SK-N-SH (cell line): ENCODE results near the gene LRRC25. TPM values are rescaled to one million over a fixed set of nuclear protein-coding genes. Genes with fewer than 3 reads are reported as not detected.

Source experiments
- CTCF ChIA-PET: fragments of 300-600, 350-600 bp; formaldehyde crosslinking; extraction: SDS; loops from one replicate; lab custom pipeline; 2021; lab: Yijun Ruan, JAX
- POLR2A ChIA-PET: fragments of 350-600 bp; sonication (Branson Sonifier 250); formaldehyde crosslinking; extraction: SDS; loops from one replicate; lab custom pipeline; 2020; ENCODE audit warnings: antibody characterized with exemption, inconsistent platforms; lab: Yijun Ruan, JAX
- DNase-seq: peaks from one replicate; pipeline ENCODE4 v3.0.0; 2012
- H2AFZ ChIP-seq: fragments of 200-600 bp; sonication (generic); 2 replicates; pipeline ENCODE4 v1.8.1; 2016; ENCODE audit warnings: antibody characterized with exemption, mild to moderate bottlenecking, low read depth
- H3F3A ChIP-seq: fragments of 200-600 bp; sonication (generic); replicated peaks from 2 replicates; pipeline ENCODE3; 2016; ENCODE audit warnings: antibody characterized with exemption, mild to moderate bottlenecking; ENCODE audit not compliant: insufficient read depth
- H3K27ac ChIP-seq, 2 experiments: fragments of 200-500 bp in 1 of 2; fragments of 200-600 bp in 1 of 2; sonication (Bioruptor generic) in 1 of 2; sonication (generic), shearing (Covaris generic) in 1 of 2; 2 replicates each; pipeline versions ENCODE4 v1.5.1 to v1.6.1; 2014 to 2016; ENCODE audit warnings: low read depth in 2 of 2, inconsistent platforms in 1 of 2, low read length in 1 of 2, mild to moderate bottlenecking in 1 of 2, mixed read lengths in 1 of 2
- H3K27me3 ChIP-seq: fragments of 200-600 bp; sonication (generic), shearing (Covaris generic); 2 replicates; pipeline ENCODE4 v1.6.1; 2016; ENCODE audit warnings: mixed run types; ENCODE audit not compliant: insufficient read depth
- H3K36me3 ChIP-seq, 2 experiments: fragments of 200-500 bp in 1 of 2; fragments of 200-600 bp in 1 of 2; sonication (Bioruptor generic) in 1 of 2; sonication (generic) in 1 of 2; replicated peaks in 1 of 2; 2 replicates each; pipeline versions ENCODE3 to v1.5.1; 2014 to 2016; ENCODE audit warnings: low read length in 1 of 2, mild to moderate bottlenecking in 1 of 2; ENCODE audit not compliant: insufficient read depth in 2 of 2, control insufficient read depth in 1 of 2
- H3K4me1 ChIP-seq, 2 experiments: fragments of 200-500 bp in 1 of 2; fragments of 200-600 bp in 1 of 2; sonication (Bioruptor generic) in 1 of 2; sonication (generic), shearing (Covaris generic) in 1 of 2; 2 replicates each; pipeline versions ENCODE4 v1.5.1 to v1.6.1; 2014 to 2016; ENCODE audit warnings: low read depth in 1 of 2, low read length in 1 of 2, mixed run types in 1 of 2; ENCODE audit not compliant: insufficient read depth in 2 of 2, control insufficient read depth in 1 of 2
- H3K4me2 ChIP-seq: fragments of 200-600 bp; sonication (generic), shearing (Covaris generic); 2 replicates; pipeline ENCODE4 v1.6.1; 2017; ENCODE audit warnings: mixed run types
- H3K4me3 ChIP-seq, 2 experiments: fragments of 200-500 bp in 1 of 2; fragments of 200-600 bp in 1 of 2; sonication (Bioruptor generic) in 1 of 2; sonication (generic), shearing (Covaris generic) in 1 of 2; 2 replicates each; pipeline versions ENCODE4 v1.5.1 to v1.8.1; 2014 to 2016; ENCODE audit warnings: low read depth in 2 of 2, inconsistent platforms in 1 of 2, low read length in 1 of 2, mild to moderate bottlenecking in 1 of 2, mixed read lengths in 1 of 2, moderate library complexity in 1 of 2
- H3K79me2 ChIP-seq: fragments of 200-600 bp; sonication (generic); 2 replicates; pipeline ENCODE4 v1.8.1; 2017; ENCODE audit warnings: mild to moderate bottlenecking; ENCODE audit not compliant: insufficient read depth
- H3K9ac ChIP-seq: fragments of 200-600 bp; sonication (generic); 2 replicates; pipeline ENCODE4 v1.6.1; 2017; ENCODE audit warnings: mixed run types
- H3K9me2 ChIP-seq: fragments of 200-600 bp; sonication (generic); 2 replicates; pipeline ENCODE4 v1.6.1; 2017; ENCODE audit warnings: mixed run types
- H3K9me3 ChIP-seq: fragments of 200-600 bp; sonication (generic); 2 replicates; pipeline ENCODE4 v1.6.1; 2017; ENCODE audit warnings: mixed run types, mild to moderate bottlenecking, moderate library complexity
- H4K20me1 ChIP-seq: fragments of 200-600 bp; sonication (generic); 2 replicates; pipeline ENCODE4 v1.6.1; 2017; ENCODE audit warnings: mild to moderate bottlenecking, mixed run types; ENCODE audit not compliant: insufficient read depth
- CHD2 ChIP-seq: fragments of 150-350 bp; IDR thresholded peaks from 2 replicates; pipeline ENCODE4 v1.6.1; 2018; ENCODE audit warnings: low read length; ENCODE audit not compliant: partially characterized antibody
- ELF1 ChIP-seq: IDR thresholded peaks from 2 replicates; pipeline ENCODE4 v1.4.0; 2012
- EP300 ChIP-seq, 2 experiments: IDR thresholded peaks; 2 replicates each; pipeline versions ENCODE4 v1.4.0 to v1.6.1; 2012; ENCODE audit warnings: borderline replicate concordance in 1 of 2, low read depth in 1 of 2, low read length in 1 of 2
- EZH2phosphoT487 ChIP-seq: fragments of 200-600 bp; sonication (generic); IDR thresholded peaks from 2 replicates; pipeline ENCODE4 v1.6.1; 2017; ENCODE audit warnings: low read depth, mixed run types, mild to moderate bottlenecking, antibody characterized with exemption, moderate library complexity, borderline replicate concordance
- FOSL2 ChIP-seq: IDR thresholded peaks from 2 replicates; pipeline ENCODE4 v1.4.0; 2012; ENCODE audit warnings: low read depth, mild to moderate bottlenecking, moderate library complexity, borderline replicate concordance
- FOXJ3 ChIP-seq: sonication (generic); formaldehyde crosslinking; IDR thresholded peaks from 2 replicates; pipeline ENCODE4 v1.5.1; 2020; ENCODE audit warnings: mild to moderate bottlenecking, missing genetic modification reagents
- FOXM1 ChIP-seq: IDR thresholded peaks from 2 replicates; pipeline ENCODE4 v1.4.0; 2012; ENCODE audit warnings: low read depth, mild to moderate bottlenecking
- GATA2 ChIP-seq: sonication (generic); formaldehyde crosslinking; IDR thresholded peaks from 2 replicates; pipeline ENCODE4 v1.5.0; 2020; ENCODE audit warnings: mild to moderate bottlenecking, missing genetic modification reagents
- JUND ChIP-seq: IDR thresholded peaks from 2 replicates; pipeline ENCODE4 v1.4.0; 2012
- MXI1 ChIP-seq: IDR thresholded peaks from 2 replicates; pipeline ENCODE4 v1.6.1; 2012; ENCODE audit warnings: mild to moderate bottlenecking, low read depth, low read length, improper control_type of control experiment
- NFIC ChIP-seq: IDR thresholded peaks from 2 replicates; pipeline ENCODE4 v1.4.0; 2012; ENCODE audit warnings: borderline replicate concordance
- NRF1 ChIP-seq: IDR thresholded peaks from 2 replicates; pipeline ENCODE4 v1.6.1; 2012; ENCODE audit warnings: low read depth, mild to moderate bottlenecking, low read length
- POLR2AphosphoS5 ChIP-seq: IDR thresholded peaks from 2 replicates; pipeline ENCODE4 v1.6.1; 2012; ENCODE audit warnings: low read depth, low read length
- RAD21 ChIP-seq: IDR thresholded peaks from 2 replicates; pipeline ENCODE4 v1.6.1; 2012; ENCODE audit warnings: mild to moderate bottlenecking, low read length
- RCOR1 ChIP-seq: fragments of 150-350 bp; IDR thresholded peaks from 2 replicates; pipeline ENCODE4 v1.6.1; 2017; ENCODE audit warnings: antibody characterized with exemption, low read length
- RXRA ChIP-seq: IDR thresholded peaks from 2 replicates; pipeline ENCODE4 v1.4.0; 2012; ENCODE audit warnings: low read depth, mild to moderate bottlenecking, borderline replicate concordance
- SIN3A ChIP-seq: IDR thresholded peaks from 2 replicates; pipeline ENCODE4 v1.6.1; 2012; ENCODE audit warnings: low read depth, mild to moderate bottlenecking, low read length, moderate library complexity, borderline replicate concordance
- SMC3 ChIP-seq: IDR thresholded peaks from 2 replicates; pipeline ENCODE4 v1.6.1; 2012; ENCODE audit warnings: low read depth, low read length, improper control_type of control experiment
- TAF1 ChIP-seq: IDR thresholded peaks from 2 replicates; pipeline ENCODE4 v1.6.1; 2012; ENCODE audit warnings: low read depth, mild to moderate bottlenecking, low read length, moderate library complexity, borderline replicate concordance
- TCF12 ChIP-seq: IDR thresholded peaks from 2 replicates; pipeline ENCODE4 v1.4.0; 2012
- TEAD4 ChIP-seq: IDR thresholded peaks from 2 replicates; pipeline ENCODE4 v1.4.0; 2012; ENCODE audit warnings: mild to moderate bottlenecking, borderline replicate concordance; ENCODE audit not compliant: insufficient read depth
- YY1 ChIP-seq: IDR thresholded peaks from 2 replicates; pipeline ENCODE4 v1.4.0; 2012; ENCODE audit warnings: low read depth, mild to moderate bottlenecking
- WGBS: methylation state at CpG from one replicate; pipeline ENCODE4 v1.1.6; 2017; ENCODE audit warnings: low lambda C conversion rate; 5-methylcytosine and 5-hydroxymethylcytosine counted together
- polyA plus RNA-seq, 3 experiments: library from polyadenylated mRNA; depleted of rRNA; stranded (reverse); fragments of >200 nt; gene quantifications; 2 replicates each; pipeline ENCODE4 v1.2.3, GENCODE V29; 2012
- TF ChIP-seq, protein P1 (sequence below): fragments of 150-350 bp; IDR thresholded peaks from 2 replicates; pipeline ENCODE4 v1.6.1; 2017; ENCODE audit warnings: antibody characterized with exemption, low read length, low read depth, borderline replicate concordance
- TF ChIP-seq, protein P2 (sequence below): fragments of 200-600 bp; sonication (generic); IDR thresholded peaks from 2 replicates; pipeline ENCODE4 v1.6.1; 2017; ENCODE audit warnings: antibody characterized with exemption, mild to moderate bottlenecking, moderate library complexity
- TF ChIP-seq, protein P3 (sequence below): IDR thresholded peaks from 2 replicates; pipeline ENCODE4 v1.6.1; 2012; ENCODE audit warnings: mild to moderate bottlenecking, low read depth, low read length, moderate library complexity
- TF ChIP-seq, protein P4 (sequence below): IDR thresholded peaks from 2 replicates; pipeline ENCODE4 v1.4.0; 2012; ENCODE audit warnings: low read depth, borderline replicate concordance

Gene LRRC25
- polyA plus RNA-seq, 1 of the 3 experiments (the other 2 are of a cell fraction): not detected

DNA sequence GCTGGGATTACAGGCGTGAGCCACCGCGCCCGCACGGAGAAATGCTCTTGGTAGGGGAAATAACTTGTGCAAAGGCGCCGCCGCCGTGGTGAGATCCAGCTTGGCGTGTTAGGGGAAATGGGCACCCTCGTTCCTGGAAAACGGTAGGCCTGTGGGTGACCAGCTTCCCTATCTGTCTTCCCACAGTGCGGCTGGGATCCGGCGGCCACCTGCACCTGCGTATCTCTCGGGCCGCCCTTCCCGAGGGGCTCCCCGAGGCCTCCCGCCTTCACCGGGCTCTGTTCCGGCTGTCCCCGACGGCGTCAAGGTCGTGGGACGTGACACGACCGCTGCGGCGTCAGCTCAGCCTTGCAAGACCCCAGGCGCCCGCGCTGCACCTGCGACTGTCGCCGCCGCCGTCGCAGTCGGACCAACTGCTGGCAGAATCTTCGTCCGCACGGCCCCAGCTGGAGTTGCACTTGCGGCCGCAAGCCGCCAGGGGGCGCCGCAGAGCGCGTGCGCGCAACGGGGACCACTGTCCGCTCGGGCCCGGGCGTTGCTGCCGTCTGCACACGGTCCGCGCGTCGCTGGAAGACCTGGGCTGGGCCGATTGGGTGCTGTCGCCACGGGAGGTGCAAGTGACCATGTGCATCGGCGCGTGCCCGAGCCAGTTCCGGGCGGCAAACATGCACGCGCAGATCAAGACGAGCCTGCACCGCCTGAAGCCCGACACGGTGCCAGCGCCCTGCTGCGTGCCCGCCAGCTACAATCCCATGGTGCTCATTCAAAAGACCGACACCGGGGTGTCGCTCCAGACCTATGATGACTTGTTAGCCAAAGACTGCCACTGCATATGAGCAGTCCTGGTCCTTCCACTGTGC is 9.1 kb downstream of the LRRC25 start:
- 67% methylated on average over 19 of the region's 86 CpGs for WGBS
- peak; percentile 98 for DNase-seq
- no peak for TF ChIP-seq EP300 (IDR thresholded peaks at IDR 0.05; ENCODE audit: borderline replicate concordance in 1 of 2, low read depth in 1 of 2, low read length in 1 of 2)
- no peak for TF ChIP-seq FOSL2
- TF ChIP-seq RXRA: no peak
- TF ChIP-seq TEAD4: no peak
- TF ChIP-seq NRF1: no peak; the same call in 1 of the 2 replicates
- TF ChIP-seq JUND: no peak
- TF ChIP-seq ELF1: no peak
- no peak for TF ChIP-seq TCF12
- peak; percentile 61; the same call in 1 of the 2 replicates for TF ChIP-seq SIN3A
- TF ChIP-seq, protein P1, sequence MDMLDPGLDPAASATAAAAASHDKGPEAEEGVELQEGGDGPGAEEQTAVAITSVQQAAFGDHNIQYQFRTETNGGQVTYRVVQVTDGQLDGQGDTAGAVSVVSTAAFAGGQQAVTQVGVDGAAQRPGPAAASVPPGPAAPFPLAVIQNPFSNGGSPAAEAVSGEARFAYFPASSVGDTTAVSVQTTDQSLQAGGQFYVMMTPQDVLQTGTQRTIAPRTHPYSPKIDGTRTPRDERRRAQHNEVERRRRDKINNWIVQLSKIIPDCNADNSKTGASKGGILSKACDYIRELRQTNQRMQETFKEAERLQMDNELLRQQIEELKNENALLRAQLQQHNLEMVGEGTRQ: no peak
- TF ChIP-seq TAF1: 0 out of 2 replicates have a peak, but pooled peaks have one; percentile 21
- no peak for TF ChIP-seq YY1
- peak; percentile 66 for TF ChIP-seq SMC3
- peak; percentile 74; the same call in 1 of the 2 replicates for TF ChIP-seq MXI1
- TF ChIP-seq, protein P2, sequence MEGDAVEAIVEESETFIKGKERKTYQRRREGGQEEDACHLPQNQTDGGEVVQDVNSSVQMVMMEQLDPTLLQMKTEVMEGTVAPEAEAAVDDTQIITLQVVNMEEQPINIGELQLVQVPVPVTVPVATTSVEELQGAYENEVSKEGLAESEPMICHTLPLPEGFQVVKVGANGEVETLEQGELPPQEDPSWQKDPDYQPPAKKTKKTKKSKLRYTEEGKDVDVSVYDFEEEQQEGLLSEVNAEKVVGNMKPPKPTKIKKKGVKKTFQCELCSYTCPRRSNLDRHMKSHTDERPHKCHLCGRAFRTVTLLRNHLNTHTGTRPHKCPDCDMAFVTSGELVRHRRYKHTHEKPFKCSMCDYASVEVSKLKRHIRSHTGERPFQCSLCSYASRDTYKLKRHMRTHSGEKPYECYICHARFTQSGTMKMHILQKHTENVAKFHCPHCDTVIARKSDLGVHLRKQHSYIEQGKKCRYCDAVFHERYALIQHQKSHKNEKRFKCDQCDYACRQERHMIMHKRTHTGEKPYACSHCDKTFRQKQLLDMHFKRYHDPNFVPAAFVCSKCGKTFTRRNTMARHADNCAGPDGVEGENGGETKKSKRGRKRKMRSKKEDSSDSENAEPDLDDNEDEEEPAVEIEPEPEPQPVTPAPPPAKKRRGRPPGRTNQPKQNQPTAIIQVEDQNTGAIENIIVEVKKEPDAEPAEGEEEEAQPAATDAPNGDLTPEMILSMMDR: peak; percentile 85
- TF ChIP-seq RCOR1: peak; percentile 15; the same call in 1 of the 2 replicates
- TF ChIP-seq, protein P3, sequence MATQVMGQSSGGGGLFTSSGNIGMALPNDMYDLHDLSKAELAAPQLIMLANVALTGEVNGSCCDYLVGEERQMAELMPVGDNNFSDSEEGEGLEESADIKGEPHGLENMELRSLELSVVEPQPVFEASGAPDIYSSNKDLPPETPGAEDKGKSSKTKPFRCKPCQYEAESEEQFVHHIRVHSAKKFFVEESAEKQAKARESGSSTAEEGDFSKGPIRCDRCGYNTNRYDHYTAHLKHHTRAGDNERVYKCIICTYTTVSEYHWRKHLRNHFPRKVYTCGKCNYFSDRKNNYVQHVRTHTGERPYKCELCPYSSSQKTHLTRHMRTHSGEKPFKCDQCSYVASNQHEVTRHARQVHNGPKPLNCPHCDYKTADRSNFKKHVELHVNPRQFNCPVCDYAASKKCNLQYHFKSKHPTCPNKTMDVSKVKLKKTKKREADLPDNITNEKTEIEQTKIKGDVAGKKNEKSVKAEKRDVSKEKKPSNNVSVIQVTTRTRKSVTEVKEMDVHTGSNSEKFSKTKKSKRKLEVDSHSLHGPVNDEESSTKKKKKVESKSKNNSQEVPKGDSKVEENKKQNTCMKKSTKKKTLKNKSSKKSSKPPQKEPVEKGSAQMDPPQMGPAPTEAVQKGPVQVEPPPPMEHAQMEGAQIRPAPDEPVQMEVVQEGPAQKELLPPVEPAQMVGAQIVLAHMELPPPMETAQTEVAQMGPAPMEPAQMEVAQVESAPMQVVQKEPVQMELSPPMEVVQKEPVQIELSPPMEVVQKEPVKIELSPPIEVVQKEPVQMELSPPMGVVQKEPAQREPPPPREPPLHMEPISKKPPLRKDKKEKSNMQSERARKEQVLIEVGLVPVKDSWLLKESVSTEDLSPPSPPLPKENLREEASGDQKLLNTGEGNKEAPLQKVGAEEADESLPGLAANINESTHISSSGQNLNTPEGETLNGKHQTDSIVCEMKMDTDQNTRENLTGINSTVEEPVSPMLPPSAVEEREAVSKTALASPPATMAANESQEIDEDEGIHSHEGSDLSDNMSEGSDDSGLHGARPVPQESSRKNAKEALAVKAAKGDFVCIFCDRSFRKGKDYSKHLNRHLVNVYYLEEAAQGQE: no peak
- TF ChIP-seq, protein P4, sequence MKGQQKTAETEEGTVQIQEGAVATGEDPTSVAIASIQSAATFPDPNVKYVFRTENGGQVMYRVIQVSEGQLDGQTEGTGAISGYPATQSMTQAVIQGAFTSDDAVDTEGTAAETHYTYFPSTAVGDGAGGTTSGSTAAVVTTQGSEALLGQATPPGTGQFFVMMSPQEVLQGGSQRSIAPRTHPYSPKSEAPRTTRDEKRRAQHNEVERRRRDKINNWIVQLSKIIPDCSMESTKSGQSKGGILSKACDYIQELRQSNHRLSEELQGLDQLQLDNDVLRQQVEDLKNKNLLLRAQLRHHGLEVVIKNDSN: no peak
- TF ChIP-seq FOXM1: no peak
- peak; percentile 46 for TF ChIP-seq CHD2
- TF ChIP-seq EZH2phosphoT487: no peak
- TF ChIP-seq POLR2AphosphoS5: no peak
- TF ChIP-seq RAD21: peak; percentile 59
- TF ChIP-seq GATA2 (CRISPR knock-in tag): no peak
- no peak for TF ChIP-seq FOXJ3
- no peak for TF ChIP-seq NFIC

More for the DNA sequence above, 9.1 kb downstream of the LRRC25 start:
- Histone ChIP-seq H3K4me3 (peak overlapping the region; percentile 51 to 60; a peak in 3 of 4 replicates), H3K27me3 (no peaks in the 10 kb centered on the region), H3K9me2 (no peaks in the 10 kb centered on the region), H2AFZ (no peak overlapping the region), H3K4me1 (peaks cover 0 to 9% of the 10 kb centered on the region in 2 experiments; a peak in 1 of 4 replicates), H3K9me3 (no peaks in the 10 kb centered on the region), H4K20me1 (no peaks in the 10 kb centered on the region; the same call in 1 of the 2 replicates), H3K79me2 (peaks cover 9% of the 10 kb centered on the region), H3K27ac (no peak overlapping the region), H3F3A (peaks cover 18% of the 10 kb centered on the region), H3K4me2 (peak overlapping the region; percentile 82; the same call in 1 of the 2 replicates), H3K36me3 (peaks cover 3 to 6% of the 10 kb centered on the region in 2 experiments), H3K9ac (no peak overlapping the region)
- ChIA-PET CTCF (interaction anchor here (0.6 to 8.6 kb wide), 37 partner anchors 8 to 258 kb away, joined by 3 to 160 read pairs (median 7); partner anchors contain the start of genes IQCN, JUND, LRRC25 and LSM4), POLR2A (interaction anchor here (0.6 to 1.2 kb wide), 6 partner anchors 31 to 176 kb away, joined by 3 to 4 read pairs (median 3); partner anchors contain the start of gene SSBP4)
